DND-41 (cell line): ENCODE results near the gene MICU2.

ENCODE experiments used
- ATAC-seq: fragments of 200-7000 bp; cut with Tn5 transposase; 3 replicates; pipeline ENCODE4 v1.9.1; 2021; ENCODE audit warnings: low read depth; ENCODE audit not compliant: insufficient read depth
- DNase-seq: peaks from one replicate; pipeline ENCODE4 v3.0.0-alpha.2; 2020
- H2AFZ ChIP-seq: 2 replicates; pipeline ENCODE4 v1.6.0; 2012; ENCODE audit warnings: low read depth, low read length
- H3K27ac ChIP-seq: 2 replicates; pipeline ENCODE4 v1.5.1; 2012; ENCODE audit warnings: low read length, inconsistent platforms
- H3K27me3 ChIP-seq: fragments of 200-600 bp; sonication (generic); 2 replicates; pipeline ENCODE4 v1.6.0; 2012; ENCODE audit warnings: low read length, mild to moderate bottlenecking, inconsistent platforms; ENCODE audit not compliant: insufficient read depth, poor library complexity
- H3K36me3 ChIP-seq: 2 replicates; pipeline ENCODE4 v1.5.1; 2012; ENCODE audit warnings: low read length, inconsistent platforms; ENCODE audit not compliant: insufficient read depth
- H3K4me1 ChIP-seq: 2 replicates; pipeline ENCODE4 v1.5.1; 2012; ENCODE audit warnings: mild to moderate bottlenecking, low read length; ENCODE audit not compliant: insufficient read depth
- H3K4me2 ChIP-seq: 2 replicates; pipeline ENCODE4 v1.6.0; 2012; ENCODE audit warnings: mild to moderate bottlenecking, moderate library complexity, low read length, inconsistent platforms; ENCODE audit not compliant: insufficient read depth
- H3K4me3 ChIP-seq, 2 experiments: fragments of 200-600 bp in 1 of 2; shearing (Covaris generic) in 1 of 2; 2 replicates each; pipeline ENCODE4 v1.5.1; 2012 to 2016; ENCODE audit warnings: inconsistent platforms in 2 of 2, low read length in 2 of 2, mild to moderate bottlenecking in 2 of 2, low read depth in 1 of 2, moderate library complexity in 1 of 2
- H3K79me2 ChIP-seq: 2 replicates; pipeline ENCODE4 v1.6.0; 2012; ENCODE audit warnings: low read length, inconsistent platforms; ENCODE audit not compliant: insufficient read depth
- H3K9ac ChIP-seq: 2 replicates; pipeline ENCODE4 v1.6.0; 2012; ENCODE audit warnings: low read depth, mild to moderate bottlenecking, inconsistent platforms, low read length, moderate library complexity
- H3K9me3 ChIP-seq: 2 replicates; pipeline ENCODE4 v1.5.1; 2012; ENCODE audit warnings: low read length, moderate library complexity, mild to moderate bottlenecking, inconsistent platforms; ENCODE audit not compliant: insufficient read depth, severe bottlenecking
- H4K20me1 ChIP-seq: 2 replicates; pipeline ENCODE4 v1.6.0; 2012; ENCODE audit warnings: low read length; ENCODE audit not compliant: insufficient read depth
- EZH2 ChIP-seq: IDR thresholded peaks from 3 replicates; pipeline ENCODE4 v1.6.1; 2012; ENCODE audit warnings: borderline replicate concordance, low read depth, mild to moderate bottlenecking, moderate library complexity, low read length, inconsistent platforms; ENCODE audit not compliant: severe bottlenecking
- TF ChIP-seq, protein P1 (sequence below): IDR thresholded peaks from 2 replicates; pipeline ENCODE4 v1.5.1; 2012; ENCODE audit warnings: borderline replicate concordance, low read length, moderate library complexity, mild to moderate bottlenecking; ENCODE audit not compliant: poor library complexity, severe bottlenecking; ENCODE audit errors: extremely low read depth

MICU2 gene

DNA sequence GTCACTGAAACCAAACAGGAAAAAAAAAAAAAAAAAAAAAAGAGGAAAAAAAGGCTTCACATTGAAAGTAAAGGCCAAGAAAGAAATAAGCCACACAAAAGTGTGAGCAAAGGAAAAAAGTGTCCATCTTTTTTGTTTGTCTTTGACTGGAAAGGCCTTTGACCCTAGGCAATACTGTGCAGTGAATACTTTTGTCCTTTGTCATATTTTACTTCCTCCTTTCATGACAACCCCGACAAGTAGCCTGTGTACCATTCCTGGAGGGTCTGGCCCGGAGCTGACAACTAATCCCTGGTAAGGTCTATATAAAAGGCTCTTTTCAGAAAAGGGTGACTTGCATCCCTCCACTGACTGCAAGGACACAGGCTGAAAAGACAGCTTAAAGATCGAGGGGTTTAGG, 12.9 kb upstream of the MICU2 start:
- H3K79me2 ChIP-seq, result no peaks in the 10 kb centered on the region
- peaks cover 6% of the 10 kb centered on the region for H3K4me1 ChIP-seq
- no peak for ATAC-seq
- no peaks in the 10 kb centered on the region for H3K36me3 ChIP-seq
- no peak overlapping the region for H2AFZ ChIP-seq
- H3K27ac ChIP-seq, result no peak overlapping the region
- peaks cover 15% of the 10 kb centered on the region for H3K27me3 ChIP-seq
- no peak overlapping the region for H3K4me2 ChIP-seq
- no peak for TF ChIP-seq EZH2
- TF ChIP-seq, protein P1, sequence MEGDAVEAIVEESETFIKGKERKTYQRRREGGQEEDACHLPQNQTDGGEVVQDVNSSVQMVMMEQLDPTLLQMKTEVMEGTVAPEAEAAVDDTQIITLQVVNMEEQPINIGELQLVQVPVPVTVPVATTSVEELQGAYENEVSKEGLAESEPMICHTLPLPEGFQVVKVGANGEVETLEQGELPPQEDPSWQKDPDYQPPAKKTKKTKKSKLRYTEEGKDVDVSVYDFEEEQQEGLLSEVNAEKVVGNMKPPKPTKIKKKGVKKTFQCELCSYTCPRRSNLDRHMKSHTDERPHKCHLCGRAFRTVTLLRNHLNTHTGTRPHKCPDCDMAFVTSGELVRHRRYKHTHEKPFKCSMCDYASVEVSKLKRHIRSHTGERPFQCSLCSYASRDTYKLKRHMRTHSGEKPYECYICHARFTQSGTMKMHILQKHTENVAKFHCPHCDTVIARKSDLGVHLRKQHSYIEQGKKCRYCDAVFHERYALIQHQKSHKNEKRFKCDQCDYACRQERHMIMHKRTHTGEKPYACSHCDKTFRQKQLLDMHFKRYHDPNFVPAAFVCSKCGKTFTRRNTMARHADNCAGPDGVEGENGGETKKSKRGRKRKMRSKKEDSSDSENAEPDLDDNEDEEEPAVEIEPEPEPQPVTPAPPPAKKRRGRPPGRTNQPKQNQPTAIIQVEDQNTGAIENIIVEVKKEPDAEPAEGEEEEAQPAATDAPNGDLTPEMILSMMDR, result no peak
- DNase-seq, result no peak
- no peaks in the 10 kb centered on the region for H3K9me3 ChIP-seq
- no peaks in the 10 kb centered on the region for H4K20me1 ChIP-seq
- H3K4me3 ChIP-seq, result no peak overlapping the region
- no peak overlapping the region for H3K9ac ChIP-seq

DNA sequence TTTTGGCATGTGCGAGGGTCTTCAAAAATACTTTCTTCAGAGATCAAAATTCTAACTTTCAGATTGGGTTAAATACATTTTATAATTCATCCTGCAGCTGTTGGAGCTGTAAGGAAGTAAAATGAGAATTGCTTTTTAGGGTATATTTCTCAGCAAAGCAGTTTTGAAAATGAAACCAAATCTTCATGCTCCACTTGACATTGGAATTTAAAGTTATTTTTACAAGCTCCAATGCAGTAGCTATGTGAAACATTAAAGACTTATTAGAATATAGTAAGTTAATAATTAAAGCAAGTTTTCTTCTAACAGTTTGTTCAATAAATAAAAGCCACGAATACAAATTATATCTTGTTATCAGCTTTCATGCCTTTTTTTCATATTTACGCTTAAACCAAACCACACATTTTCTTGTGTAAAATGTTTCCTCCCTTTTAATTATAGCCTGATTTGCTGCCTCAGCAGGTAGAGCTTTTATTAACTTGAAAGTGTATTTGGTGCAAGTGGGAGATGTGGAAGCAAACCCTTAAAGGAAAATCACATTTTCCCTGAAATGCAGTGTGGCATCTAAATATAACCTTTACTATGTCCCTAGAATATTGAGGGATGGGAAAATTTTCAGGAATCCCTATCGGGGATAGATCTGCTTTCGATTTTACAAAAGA, 12.4 kb upstream of the MICU2 start:
- Histone ChIP-seq H3K4me2 (peak overlapping the region; percentile 45; the same call in 1 of the 2 replicates), H3K4me1 (peaks cover 6% of the 10 kb centered on the region), H3K36me3 (no peaks in the 10 kb centered on the region), H3K27ac (no peak overlapping the region), H3K4me3 (peak overlapping the region in 1 of 2 experiments; percentile 15; a peak in 2 of 4 replicates), H3K9ac (peak overlapping the region; percentile 34; the same call in 1 of the 2 replicates), H2AFZ (peak overlapping the region; percentile 19; the same call in 1 of the 2 replicates), H4K20me1 (no peaks in the 10 kb centered on the region), H3K9me3 (no peaks in the 10 kb centered on the region), H3K27me3 (peaks cover 15% of the 10 kb centered on the region), H3K79me2 (no peaks in the 10 kb centered on the region)
- DNase-seq (no peak), ATAC-seq (no peak)
- TF ChIP-seq EZH2, result no peak
- TF ChIP-seq, protein P1, result no peak

DNA sequence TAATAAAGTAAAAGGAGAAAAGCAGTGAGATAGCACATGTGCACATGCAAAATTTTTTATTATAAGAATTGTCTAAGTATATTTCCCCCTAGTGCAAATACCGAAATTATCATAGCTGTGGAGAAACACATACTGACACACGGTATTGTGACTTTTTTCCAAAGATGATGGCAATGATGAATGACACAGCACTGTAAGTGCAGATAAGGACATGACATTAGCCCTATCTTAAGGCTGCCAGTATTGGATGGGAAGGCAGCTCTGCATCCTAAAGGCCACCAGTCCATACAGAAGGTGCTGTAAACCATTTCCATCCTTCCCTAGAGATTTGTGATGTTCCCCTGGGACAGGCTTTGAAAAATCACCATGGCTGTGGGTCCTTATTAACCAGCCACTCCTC, 11.5 kb upstream of the MICU2 start:
- no peaks in the 10 kb centered on the region for H3K9me3 ChIP-seq
- no peaks in the 10 kb centered on the region for H4K20me1 ChIP-seq
- no peak overlapping the region for H3K4me3 ChIP-seq
- ATAC-seq (no peak), DNase-seq (no peak)
- peaks cover 8% of the 10 kb centered on the region for H3K27me3 ChIP-seq
- H3K4me2 ChIP-seq, result no peak overlapping the region
- peaks cover 6% of the 10 kb centered on the region for H3K4me1 ChIP-seq
- TF ChIP-seq, protein P1, result no peak
- no peak for TF ChIP-seq EZH2
- no peak overlapping the region for H3K9ac ChIP-seq
- no peak overlapping the region for H3K27ac ChIP-seq
- H2AFZ ChIP-seq, result no peak overlapping the region
- H3K36me3 ChIP-seq, result no peaks in the 10 kb centered on the region
- no peaks in the 10 kb centered on the region for H3K79me2 ChIP-seq
